ENCODE data around the gene FSD1L. TPM values are rescaled to one million over a fixed set of nuclear protein-coding genes. Genes with fewer than 3 reads are reported as not detected.

FSD1L gene
- total RNA-seq, 3 donors from 2014 or later, result 7.8 to 9.9 (median 9.9) TPM

- ATAC-seq (no peak), DNase-seq (no peak)
- TF ChIP-seq CTCF (IDR thresholded peaks at IDR 0.05), result no peak
- Histone ChIP-seq H3K4me1 (ENCODE audit: low read depth) (peaks cover 6% of the 10 kb centered on the region), H3K36me3 (ENCODE audit: low read depth) (no peaks in the 10 kb centered on the region), H3K4me3 (no peak overlapping the region), H3K9me3 (no peaks in the 10 kb centered on the region)
- intact Hi-C loops (cut with DNase I, micrococcal nuclease), result no loop called here
Observed at GRCh38 chr9:105426657-105427056, 21.2 kb upstream of the FSD1L start.

- H3K4me3 ChIP-seq, result no peak overlapping the region
- no peaks in the 10 kb centered on the region for H3K9me3 ChIP-seq
- intact Hi-C loops (cut with DNase I, micrococcal nuclease), result no loop called here
- TF ChIP-seq CTCF (IDR thresholded peaks at IDR 0.05), result no peak
- peaks cover 19% of the 10 kb centered on the region for H3K4me1 ChIP-seq (ENCODE audit: low read depth)
- DNase-seq (peak in 1 of 3 donors; percentile 33), ATAC-seq (peak; percentile 81)
- no peaks in the 10 kb centered on the region for H3K36me3 ChIP-seq (ENCODE audit: low read depth)
Observed at GRCh38 chr9:105431424-105432246, 16.2 kb upstream of the FSD1L start.

GRCh38 chr9:105432247-105432842 lies 15.5 kb upstream of the FSD1L start:
- no peaks in the 10 kb centered on the region for H3K9me3 ChIP-seq
- peak; percentile 92 for ATAC-seq
- intact Hi-C loops (cut with DNase I, micrococcal nuclease), result no loop called here
- H3K4me3 ChIP-seq, result no peak overlapping the region
- no peaks in the 10 kb centered on the region for H3K36me3 ChIP-seq (ENCODE audit: low read depth)
- no peak for TF ChIP-seq CTCF (IDR thresholded peaks at IDR 0.05)
- DNase-seq, result peak in 1 of 3 donors; percentile 47
- peaks cover 19% of the 10 kb centered on the region for H3K4me1 ChIP-seq (ENCODE audit: low read depth)

GRCh38 chr9:105435453-105435852 lies 12.4 kb upstream of the FSD1L start:
- intact Hi-C loops (cut with DNase I, micrococcal nuclease), result no loop called here
- no peak for TF ChIP-seq CTCF (IDR thresholded peaks at IDR 0.05)
- ATAC-seq, result no peak

GRCh38 chr9:105436783-105437182 lies 11.1 kb upstream of the FSD1L start:
- H3K9me3 ChIP-seq, result no peaks in the 10 kb centered on the region
- intact Hi-C loops (cut with DNase I, micrococcal nuclease), result no loop called here
- H3K36me3 ChIP-seq (ENCODE audit: low read depth), result no peaks in the 10 kb centered on the region
- DNase-seq, result no peak
- no peak for ATAC-seq
- H3K4me1 ChIP-seq (ENCODE audit: low read depth), result peaks cover 12% of the 10 kb centered on the region
- TF ChIP-seq CTCF (IDR thresholded peaks at IDR 0.05), result no peak
- H3K4me3 ChIP-seq, result no peak overlapping the region

More at GRCh38 chr9:105435453-105435852, 12.4 kb upstream of the FSD1L start:
- Histone ChIP-seq H3K4me3 (no peak overlapping the region), H3K36me3 (ENCODE audit: low read depth) (no peaks in the 10 kb centered on the region), H3K9me3 (no peaks in the 10 kb centered on the region), H3K4me1 (ENCODE audit: low read depth) (peaks cover 19% of the 10 kb centered on the region)
- DNase-seq, result no peak
